Measurements from ENCODE around the gene NQO2. TPM values are rescaled to one million over a fixed set of nuclear protein-coding genes. Genes with fewer than 3 reads are reported as not detected.

The NQO2 gene
- total RNA-seq, 1 experiment from 2014 or later, result 105 TPM

DNA sequence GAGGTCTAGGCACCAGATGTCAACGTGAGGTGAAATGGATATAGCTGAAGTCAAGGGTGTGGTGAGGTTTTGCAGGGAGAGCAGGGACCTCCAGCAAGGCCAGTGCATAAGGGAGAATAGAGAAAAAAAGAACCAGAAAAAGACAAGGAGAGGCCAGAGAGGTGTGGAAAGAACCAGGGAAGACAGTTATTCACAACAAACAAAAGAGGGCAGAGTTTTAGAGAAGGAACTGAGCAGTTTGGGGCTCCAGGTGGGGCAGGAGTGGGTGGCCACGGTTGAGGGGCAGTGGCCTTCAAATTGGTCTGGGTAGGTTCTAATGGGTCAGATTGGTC lies 11.6 kb upstream of the NQO2 start:
- no peaks in the 10 kb centered on the region for H3K79me2 ChIP-seq (ENCODE audit: insufficient read depth, low read length)
- H3K4me1 Mint-ChIP-seq, result peaks cover 56 to 57% of the 10 kb centered on the region in 2 experiments
- peak overlapping the region; percentile 43 for H4K5ac ChIP-seq (ENCODE audit: insufficient read length, low read depth, low read length)
- H3K4me3 Mint-ChIP-seq, result peak overlapping the region; percentile 77 to 91
- peak overlapping the region; percentile 1 for H2BK5ac ChIP-seq (ENCODE audit: insufficient read length, low read length)
- DNase-seq, result no peak
- TF ChIP-seq, protein P1, sequence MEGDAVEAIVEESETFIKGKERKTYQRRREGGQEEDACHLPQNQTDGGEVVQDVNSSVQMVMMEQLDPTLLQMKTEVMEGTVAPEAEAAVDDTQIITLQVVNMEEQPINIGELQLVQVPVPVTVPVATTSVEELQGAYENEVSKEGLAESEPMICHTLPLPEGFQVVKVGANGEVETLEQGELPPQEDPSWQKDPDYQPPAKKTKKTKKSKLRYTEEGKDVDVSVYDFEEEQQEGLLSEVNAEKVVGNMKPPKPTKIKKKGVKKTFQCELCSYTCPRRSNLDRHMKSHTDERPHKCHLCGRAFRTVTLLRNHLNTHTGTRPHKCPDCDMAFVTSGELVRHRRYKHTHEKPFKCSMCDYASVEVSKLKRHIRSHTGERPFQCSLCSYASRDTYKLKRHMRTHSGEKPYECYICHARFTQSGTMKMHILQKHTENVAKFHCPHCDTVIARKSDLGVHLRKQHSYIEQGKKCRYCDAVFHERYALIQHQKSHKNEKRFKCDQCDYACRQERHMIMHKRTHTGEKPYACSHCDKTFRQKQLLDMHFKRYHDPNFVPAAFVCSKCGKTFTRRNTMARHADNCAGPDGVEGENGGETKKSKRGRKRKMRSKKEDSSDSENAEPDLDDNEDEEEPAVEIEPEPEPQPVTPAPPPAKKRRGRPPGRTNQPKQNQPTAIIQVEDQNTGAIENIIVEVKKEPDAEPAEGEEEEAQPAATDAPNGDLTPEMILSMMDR (conservative IDR thresholded peaks at IDR 0.05), result 0 out of 3 replicates have a peak, but pooled peaks have one; percentile 8
- no peaks in the 10 kb centered on the region for H4K20me1 ChIP-seq (ENCODE audit: control insufficient read depth, insufficient read depth, insufficient read length)
- H4K91ac ChIP-seq (ENCODE audit: insufficient read length, low read depth, low read length), result no peak overlapping the region
- peak overlapping the region; percentile 58 for H3K4me2 ChIP-seq (ENCODE audit: insufficient read depth, insufficient read length, low read length)
- no peak overlapping the region for H3K4ac ChIP-seq (ENCODE audit: low read depth, low read length)
- no peaks in the 10 kb centered on the region for H3K79me1 ChIP-seq (ENCODE audit: insufficient read depth, low read depth, low read length, poor library complexity, severe bottlenecking)
- H3K23ac ChIP-seq (ENCODE audit: insufficient read length, low read depth, low read length), result no peak overlapping the region
- H2AK5ac ChIP-seq (ENCODE audit: insufficient read length, low read length), result no peak overlapping the region
- no peaks in the 10 kb centered on the region for H3K9me3 ChIP-seq (ENCODE audit: control insufficient read depth, low read depth, low read length)
- no peak overlapping the region for H3K56ac ChIP-seq (ENCODE audit: insufficient read length, low read depth, low read length)
- H3K27me3 Mint-ChIP-seq (ENCODE audit: low read depth), result no peaks in the 10 kb centered on the region
- H3K27me3 ChIP-seq (ENCODE audit: insufficient read depth, low read length), result no peaks in the 10 kb centered on the region
- peak overlapping the region; percentile 75 for H3K9ac ChIP-seq (ENCODE audit: extremely low read depth, insufficient read length, low read length)
- H3K18ac ChIP-seq (ENCODE audit: insufficient read length, low read depth, low read length), result peak overlapping the region; percentile 94
- H3K23me2 ChIP-seq (ENCODE audit: insufficient read length, low read depth, low read length, poor library complexity, severe bottlenecking), result peaks cover 13% of the 10 kb centered on the region
- peaks cover 0 to 5% (median 0%) of the 10 kb centered on the region in 3 experiments; a peak in 2 of 7 replicates for H3K36me3 Mint-ChIP-seq (ENCODE audit: insufficient read depth in 1 of 3, low read depth in 3 of 3)
- no peak overlapping the region for H2BK15ac ChIP-seq (ENCODE audit: low read depth, low read length)
- no peak overlapping the region for H3T11ph ChIP-seq (ENCODE audit: low read length)
- no peak overlapping the region for H2BK120ac ChIP-seq (ENCODE audit: low read depth, low read length, poor library complexity, severe bottlenecking)
- no peak overlapping the region for H2BK12ac ChIP-seq (ENCODE audit: insufficient read length, low read depth, low read length)
- no peak overlapping the region for H2BK20ac ChIP-seq (ENCODE audit: low read depth, low read length, poor library complexity, severe bottlenecking)
- no peak overlapping the region for H2AFZ ChIP-seq (ENCODE audit: low read length)
- WGBS (ENCODE audit: extremely low coverage, insufficient read length, low lambda C conversion rate), result no CpG with 5 or more reads among the region's 2 CpGs
- no peaks in the 10 kb centered on the region for H3K9me3 Mint-ChIP-seq
- no peak overlapping the region for H4K8ac ChIP-seq (replicated peaks; ENCODE audit: insufficient read length, low read depth, low read length)
- peak overlapping the region; percentile 97 to 99 (median 97); a peak in 6 of 7 replicates for H3K27ac Mint-ChIP-seq
- H3K14ac ChIP-seq (ENCODE audit: insufficient read depth, low read length), result peak overlapping the region; percentile 92; the same call in 1 of the 2 replicates
- H3K4me1 ChIP-seq (ENCODE audit: insufficient read depth, low read length), result peaks cover 8% of the 10 kb centered on the region; the same call in 1 of the 2 replicates
- H3K27ac ChIP-seq (ENCODE audit: insufficient read length, low read depth, low read length), result peak overlapping the region; percentile 75

Data from H9 (cell line).